Transverse colon (tissue), 4 donors: Measurements from ENCODE around the gene SEMA4D. TPM values are rescaled to one million over a fixed set of nuclear protein-coding genes. Genes with fewer than 3 reads are reported as not detected.

Experiments used
- DNase-seq: peaks from one replicate; pipeline ENCODE4 v3.0.0-alpha.2; 2019
- H3K27ac ChIP-seq, 4 donors: fragments of 200-600 bp; sonication (generic); 2 replicates each; pipeline ENCODE4 v1.5.1; 2016 to 2018; ENCODE audit warnings: inconsistent platforms in 4 of 4
- H3K27me3 ChIP-seq: fragments of 200-600 bp; sonication (generic); 2 replicates; pipeline ENCODE4 v1.5.1; 2017; ENCODE audit warnings: inconsistent platforms
- H3K36me3 ChIP-seq, 4 donors: fragments of 200-600 bp; sonication (generic); 2 replicates each; pipeline ENCODE4 v1.5.1; 2017 to 2019; ENCODE audit warnings: inconsistent platforms in 4 of 4
- H3K4me1 ChIP-seq, 4 donors: fragments of 200-600 bp; sonication (generic); 2 replicates each; pipeline ENCODE4 v1.5.1; 2017 to 2020; ENCODE audit warnings: inconsistent platforms in 4 of 4
- H3K4me3 ChIP-seq, 4 donors: fragments of 200-600 bp; sonication (generic); 1 replicate in 1 of 4; 2 replicates in 3 of 4; pipeline versions ENCODE4 v1.5.1 to v1.6.1; 2017 to 2019; ENCODE audit warnings: inconsistent platforms in 4 of 4
- H3K9me3 ChIP-seq, 2 donors: fragments of 200-600 bp; sonication (generic); 2 replicates each; pipeline ENCODE4 v1.5.1; 2017 to 2019; ENCODE audit warnings: inconsistent platforms in 2 of 2
- EP300 ChIP-seq: sonication (generic); formaldehyde crosslinking; IDR thresholded peaks from one replicate; pipeline ENCODE4 v1.6.1; 2017; ENCODE audit warnings: antibody characterized with exemption, low read depth
- POLR2A ChIP-seq: fragments of 450-650 bp; IDR thresholded peaks from one replicate; pipeline ENCODE4 v1.6.1; 2016; ENCODE audit warnings: antibody characterized with exemption, mild to moderate bottlenecking, moderate library complexity
- POLR2AphosphoS5 ChIP-seq, 3 donors: sonication (generic); formaldehyde crosslinking; IDR thresholded peaks; one replicate each; pipeline ENCODE4 v1.6.1; 2016; ENCODE audit warnings: antibody characterized with exemption in 3 of 3
- WGBS, 2 donors: methylation state at CpG; one replicate each; pipeline ENCODE4 v1.1.5; 2018; ENCODE audit warnings: low coverage in 1 of 2; 5-methylcytosine and 5-hydroxymethylcytosine counted together
- in situ Hi-C, 4 donors: fragments of 200-750 bp; cut with MboI; loops; one replicate each; pipeline versions ENCODE4 v1.15.0 to v1.15.1; 2017; ENCODE audit warnings: low sequenced_read_pairs in 3 of 4, low pct_ligation_motif_present in 1 of 4, low pct_unique_long_range_greater_than_20kb in 1 of 4
- intact Hi-C: fragments of 100-400 bp; cut with DNase I; formaldehyde crosslinking; loops from one replicate; pipeline ENCODE4 v1.15.1; 2023; ENCODE audit warnings: low total_unique reads
- total RNA-seq, 4 donors: library from RNA; depleted of rRNA; stranded (reverse); fragments of >200 nt; gene quantifications; one replicate each; pipeline ENCODE4 v1.1.0, GENCODE V29; 2016
- TF ChIP-seq, protein P1 (sequence below), 5 experiments: fragments of 200-600 bp in 3 of 5; fragments of 450-650 bp in 2 of 5; sonication (generic) in 3 of 5; IDR thresholded peaks; 1 replicate in 2 of 5; 2 replicates in 3 of 5; pipeline ENCODE4 v1.5.1; 2016 to 2017; ENCODE audit warnings: antibody characterized with exemption in 5 of 5, inconsistent platforms in 3 of 5, mild to moderate bottlenecking in 2 of 5, moderate library complexity in 1 of 5

Gene SEMA4D
- total RNA-seq, 4 donors from 2014 or later: 8.7 to 29.1 (median 14.5) TPM

DNA sequence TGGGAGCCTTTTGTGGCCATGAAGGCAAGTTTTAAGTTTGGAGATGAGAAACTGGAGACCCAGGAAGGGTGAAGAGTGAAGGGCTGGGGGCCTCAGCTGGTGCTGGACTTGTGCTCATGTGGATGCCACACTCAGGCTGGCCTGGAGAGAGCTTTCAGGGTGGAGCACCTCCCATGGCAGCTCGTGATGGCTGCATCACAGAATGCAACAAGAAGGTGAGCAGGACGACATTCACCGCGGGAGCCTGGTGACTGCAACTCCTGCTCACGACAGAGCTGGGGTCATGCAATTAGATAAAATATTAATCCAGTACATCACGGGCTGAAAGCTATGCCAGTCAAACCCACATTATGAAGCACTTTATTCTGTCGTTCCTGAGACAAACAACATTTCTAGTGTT is 59.7 kb downstream of the SEMA4D start:
- Histone ChIP-seq H3K9me3 (no peaks in the 10 kb centered on the region), H3K27me3 (no peaks in the 10 kb centered on the region), H3K4me3 (no peak overlapping the region), H3K27ac (peak overlapping the region in 2 of 4 donors; percentile 43 to 51), H3K4me1 (peaks cover 24 to 68% (median 44%) of the 10 kb centered on the region in 4 donors), H3K36me3 (no peaks in the 10 kb centered on the region)
- intact Hi-C loops: no loop called here
- in situ Hi-C loops: no loop called here
- DNase-seq: no peak
- 81 to 90% methylated on average over 3 to 7 of the region's 7 CpGs for WGBS, 2 donors
- TF ChIP-seq, protein P1, sequence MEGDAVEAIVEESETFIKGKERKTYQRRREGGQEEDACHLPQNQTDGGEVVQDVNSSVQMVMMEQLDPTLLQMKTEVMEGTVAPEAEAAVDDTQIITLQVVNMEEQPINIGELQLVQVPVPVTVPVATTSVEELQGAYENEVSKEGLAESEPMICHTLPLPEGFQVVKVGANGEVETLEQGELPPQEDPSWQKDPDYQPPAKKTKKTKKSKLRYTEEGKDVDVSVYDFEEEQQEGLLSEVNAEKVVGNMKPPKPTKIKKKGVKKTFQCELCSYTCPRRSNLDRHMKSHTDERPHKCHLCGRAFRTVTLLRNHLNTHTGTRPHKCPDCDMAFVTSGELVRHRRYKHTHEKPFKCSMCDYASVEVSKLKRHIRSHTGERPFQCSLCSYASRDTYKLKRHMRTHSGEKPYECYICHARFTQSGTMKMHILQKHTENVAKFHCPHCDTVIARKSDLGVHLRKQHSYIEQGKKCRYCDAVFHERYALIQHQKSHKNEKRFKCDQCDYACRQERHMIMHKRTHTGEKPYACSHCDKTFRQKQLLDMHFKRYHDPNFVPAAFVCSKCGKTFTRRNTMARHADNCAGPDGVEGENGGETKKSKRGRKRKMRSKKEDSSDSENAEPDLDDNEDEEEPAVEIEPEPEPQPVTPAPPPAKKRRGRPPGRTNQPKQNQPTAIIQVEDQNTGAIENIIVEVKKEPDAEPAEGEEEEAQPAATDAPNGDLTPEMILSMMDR (IDR thresholded peaks at IDR 0.05): no peak
- no peak for TF ChIP-seq POLR2AphosphoS5 (IDR thresholded peaks at IDR 0.05)
- TF ChIP-seq EP300: no peak
- no peak for TF ChIP-seq POLR2A

DNA sequence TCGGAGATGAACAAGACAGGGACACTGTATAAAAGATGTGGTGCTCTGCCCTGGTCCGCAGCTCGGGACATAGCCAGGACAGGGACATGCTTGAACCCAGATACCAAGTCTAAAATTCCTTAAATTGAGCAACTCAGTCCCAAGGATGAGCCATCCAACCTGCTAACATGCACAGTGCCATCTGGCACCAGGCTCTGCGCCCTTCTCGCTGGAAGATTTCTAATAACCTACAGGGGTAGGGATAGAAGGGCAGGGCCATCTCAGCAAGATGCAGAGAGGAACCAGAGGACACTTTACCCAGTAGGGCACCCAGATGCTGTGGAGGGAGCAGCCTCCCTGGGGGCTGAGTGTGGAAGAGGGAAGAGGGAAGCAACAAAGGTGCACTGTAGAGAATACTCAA is 60.1 kb downstream of the SEMA4D start:
- TF ChIP-seq, protein P1 (IDR thresholded peaks at IDR 0.05): no peak
- TF ChIP-seq POLR2A (no peak), EP300 (no peak), POLR2AphosphoS5 (IDR thresholded peaks at IDR 0.05) (no peak)
- Histone ChIP-seq H3K36me3 (no peaks in the 10 kb centered on the region), H3K4me1 (peaks cover 24 to 64% (median 41%) of the 10 kb centered on the region in 4 donors), H3K27me3 (no peaks in the 10 kb centered on the region), H3K4me3 (no peak overlapping the region), H3K27ac (peak overlapping the region; percentile 13 to 51 (median 34)), H3K9me3 (no peaks in the 10 kb centered on the region)
- DNase-seq: no peak
- in situ Hi-C loops: no loop called here
- intact Hi-C loops: no loop called here
- WGBS, 2 donors: 75% methylated on average over 5 of the region's 5 CpGs; no CpG with 5 or more reads in 1 of the 2 donors

DNA sequence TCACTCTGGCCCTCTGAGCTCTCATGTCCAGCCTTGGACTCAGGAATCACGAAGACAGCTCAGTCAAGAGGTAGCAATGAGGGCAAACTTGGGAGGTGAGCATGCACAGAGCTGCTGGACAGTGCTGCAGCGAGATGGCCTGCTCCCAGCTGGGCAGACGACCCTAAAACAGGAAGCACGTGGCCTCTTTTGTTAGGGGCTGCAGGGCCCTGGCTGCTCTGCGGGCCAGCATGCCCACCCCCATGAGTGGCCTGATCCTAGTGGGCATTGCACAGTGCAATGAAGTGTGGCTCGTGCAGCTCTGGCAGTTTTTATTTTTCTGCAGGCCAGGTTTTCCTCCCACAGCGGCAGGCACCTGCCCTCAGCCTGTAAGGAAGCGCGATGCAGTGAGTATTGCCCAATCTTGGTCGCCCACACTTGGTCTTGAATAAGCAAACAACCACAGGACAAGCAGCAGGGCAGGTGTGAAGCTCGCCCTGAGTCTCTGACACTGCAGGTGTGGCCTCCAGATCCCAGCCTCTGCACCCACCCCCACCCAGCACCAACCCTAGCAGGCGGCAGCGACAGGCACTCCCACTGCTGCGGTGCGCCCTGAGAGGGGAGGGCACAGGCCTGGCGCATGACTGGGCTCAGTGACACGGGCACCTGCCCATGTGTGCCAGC is 60.8 kb downstream of the SEMA4D start:
- H3K4me3 ChIP-seq: no peak overlapping the region
- peak; percentile 81 for DNase-seq
- H3K27ac ChIP-seq: peak overlapping the region; percentile 33 to 78 (median 56)
- WGBS, 2 donors: 42% methylated on average over 17 of the region's 17 CpGs; no CpG with 5 or more reads in 1 of the 2 donors
- TF ChIP-seq POLR2AphosphoS5 (IDR thresholded peaks at IDR 0.05) (peak in 2 of 3 donors; percentile 28 to 31), EP300 (no peak)
- in situ Hi-C loops (no loop called here), intact Hi-C loops (no loop called here)
- no peaks in the 10 kb centered on the region for H3K9me3 ChIP-seq
- peaks cover 24 to 63% (median 41%) of the 10 kb centered on the region in 4 donors for H3K4me1 ChIP-seq
- no peaks in the 10 kb centered on the region for H3K36me3 ChIP-seq
- no peaks in the 10 kb centered on the region for H3K27me3 ChIP-seq

DNA sequence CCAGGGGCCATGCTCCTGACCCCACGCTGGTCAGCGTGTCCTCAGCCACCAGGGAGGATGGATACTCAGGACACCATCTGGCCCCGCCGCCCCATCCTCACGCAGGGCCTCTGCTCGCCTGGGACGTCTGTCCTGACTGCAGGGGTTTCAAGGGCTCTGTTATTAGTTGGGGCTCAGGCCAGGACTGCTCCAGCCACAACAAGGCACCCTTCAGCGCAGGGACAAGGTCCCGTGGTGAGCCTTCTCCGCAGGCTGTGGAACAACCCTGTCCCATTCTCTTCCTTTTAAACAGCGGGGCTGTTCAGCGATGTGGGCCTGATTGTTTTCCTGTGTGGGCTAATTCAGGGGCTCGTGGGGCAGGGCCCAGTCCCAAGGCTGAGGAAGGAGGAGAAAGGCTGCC is 61.6 kb downstream of the SEMA4D start:
- H3K4me3 ChIP-seq: no peak overlapping the region
- no peak for TF ChIP-seq EP300
- TF ChIP-seq POLR2AphosphoS5 (IDR thresholded peaks at IDR 0.05): no peak
- no peak for TF ChIP-seq POLR2A
- TF ChIP-seq, protein P1 (IDR thresholded peaks at IDR 0.05): no peak
- intact Hi-C loops: no loop called here
- H3K27ac ChIP-seq: peak overlapping the region; percentile 42 to 78 (median 56)
- no peaks in the 10 kb centered on the region for H3K9me3 ChIP-seq
- in situ Hi-C loops: no loop called here
- no peaks in the 10 kb centered on the region for H3K36me3 ChIP-seq
- no peak for DNase-seq
- H3K27me3 ChIP-seq: no peaks in the 10 kb centered on the region
- peaks cover 24 to 63% (median 41%) of the 10 kb centered on the region in 4 donors for H3K4me1 ChIP-seq
- 87% methylated on average over 13 of the region's 13 CpGs; no CpG with 5 or more reads in 1 of the 2 donors for WGBS, 2 donors
